K562 (cell line): ENCODE results near the gene CIAO2A. TPM values are rescaled to one million over a fixed set of nuclear protein-coding genes. Genes with fewer than 3 reads are reported as not detected.

Source experiments
- ATAC-seq: fragments of 200-7000 bp; cut with Tn5 transposase; 3 replicates; pipeline ENCODE4 v1.9.1; 2020; ENCODE audit warnings: moderate library complexity
- BruUV-seq: library from RNA; stranded (reverse); fragments of 400-500 nt; replicated peaks from 2 replicates; lab custom pipeline; 2021; lab: Mats Ljungman, UMichigan
- CTCF ChIA-PET: fragments of 300-600 bp; formaldehyde crosslinking; extraction: SDS; loops from one replicate; lab custom pipeline; 2021; ENCODE audit warnings: low intra/inter-chr PET ratio; lab: Yijun Ruan, JAX
- POLR2A ChIA-PET: fragments of 300-600, 350-650 bp; sonication (Branson Sonifier 250); formaldehyde crosslinking; extraction: SDS; loops from one replicate; lab custom pipeline; 2021; ENCODE audit warnings: antibody characterized with exemption, inconsistent platforms; lab: Yijun Ruan, JAX
- DNase-seq, 4 experiments: peaks; one replicate each; pipeline versions ENCODE4 v3.0.0 to v3.0.0-alpha.2; 2011 to 2018; ENCODE audit warnings: low spot score in 3 of 4, mixed read lengths in 3 of 4; ENCODE audit errors: extremely low read depth in 1 of 4
- FAIRE-seq: peaks from 2 replicates; lab custom pipeline; 2011; peaks lifted over from hg19 to GRCh38; lab: Jason Lieb, UNC
- H2AFZ ChIP-seq: 2 replicates; pipeline ENCODE4 v1.6.0; 2011; ENCODE audit warnings: low read depth, low read length, control low read depth, inconsistent platforms
- H3K27ac ChIP-seq: fragments of 200-600 bp; 3 replicates; pipeline ENCODE4 v1.8.0; 2011; ENCODE audit warnings: low read depth, mild to moderate bottlenecking, control low read depth, inconsistent platforms, low read length, moderate library complexity, mixed read lengths; ENCODE audit errors: extremely low read depth
- H3K27me3 ChIP-seq, 2 experiments: fragments of 300-600 bp in 1 of 2; 2 replicates in 1 of 2; 3 replicates in 1 of 2; pipeline versions ENCODE4 v1.6.0 to v1.8.0; 2011; ENCODE audit warnings: inconsistent platforms in 2 of 2, low read length in 2 of 2, mild to moderate bottlenecking in 1 of 2, mixed read lengths in 1 of 2, moderate library complexity in 1 of 2; ENCODE audit not compliant: control insufficient read depth in 2 of 2, insufficient read depth in 2 of 2
- H3K36me3 ChIP-seq: fragments of 300-600 bp; 3 replicates; pipeline ENCODE4 v1.8.0; 2011; ENCODE audit warnings: mild to moderate bottlenecking, low read length, inconsistent platforms; ENCODE audit not compliant: control insufficient read depth, insufficient read depth
- H3K4me1 ChIP-seq, 2 experiments: fragments of 200-600 bp in 1 of 2; replicated peaks in 1 of 2; 2 replicates in 1 of 2; 3 replicates in 1 of 2; pipeline versions ENCODE4 v1.5.1 to v1.8.0; 2011; ENCODE audit warnings: inconsistent platforms in 2 of 2, low read length in 2 of 2, mild to moderate bottlenecking in 1 of 2, mixed read lengths in 1 of 2, moderate library complexity in 1 of 2; ENCODE audit not compliant: control insufficient read depth in 2 of 2, insufficient read depth in 2 of 2
- H3K4me2 ChIP-seq: 2 replicates; pipeline ENCODE4 v1.6.1; 2011; ENCODE audit warnings: low read length, control low read depth, inconsistent platforms, mixed read lengths; ENCODE audit not compliant: insufficient read depth
- H3K4me3 ChIP-seq: fragments of 200-600 bp; sonication (generic), shearing (Covaris generic); 2 replicates; pipeline ENCODE4 v1.5.1; 2016; ENCODE audit warnings: control low read depth, inconsistent platforms
- H3K79me2 ChIP-seq: fragments of 200-600 bp; 3 replicates; pipeline ENCODE4 v1.8.0; 2011; ENCODE audit warnings: low read length, inconsistent platforms; ENCODE audit not compliant: control insufficient read depth, insufficient read depth
- H3K9ac ChIP-seq, 2 experiments: 2 replicates each; pipeline versions ENCODE4 v1.6.0 to v1.6.1; 2011; ENCODE audit warnings: low read depth in 2 of 2, low read length in 2 of 2, control low read depth in 1 of 2, inconsistent platforms in 1 of 2, mild to moderate bottlenecking in 1 of 2, mixed read lengths in 1 of 2; ENCODE audit not compliant: insufficient read depth in 1 of 2
- H3K9me1 ChIP-seq: one replicate; pipeline ENCODE4 v1.6.0; 2011; ENCODE audit warnings: inconsistent platforms, mild to moderate bottlenecking, low read length, moderate library complexity; ENCODE audit not compliant: control insufficient read depth, insufficient read depth
- H3K9me3 ChIP-seq: replicated peaks from 2 replicates; pipeline ENCODE4 v1.5.1; 2011; ENCODE audit warnings: low read depth, low read length, inconsistent platforms; ENCODE audit not compliant: control insufficient read depth, insufficient read depth
- H4K20me1 ChIP-seq: replicated peaks from 2 replicates; pipeline ENCODE4 v1.6.1; 2011; ENCODE audit warnings: low read length, inconsistent platforms, mixed read lengths; ENCODE audit not compliant: control insufficient read depth, insufficient read depth
- CAMTA2 ChIP-seq: fragments of 250-450 bp; sonication (Bioruptor Pico); conservative IDR thresholded peaks from 2 replicates; pipeline ENCODE4 v1.5.1; 2022
- DDX20 ChIP-seq: fragments of 450-650 bp; IDR thresholded peaks from 2 replicates; pipeline ENCODE4 v1.6.1; 2016; ENCODE audit warnings: missing genetic modification characterization, low read depth, mild to moderate bottlenecking, missing compliant biosample characterization, moderate library complexity
- FOXO4 ChIP-seq: fragments of 450-650 bp; formaldehyde crosslinking; IDR thresholded peaks from 2 replicates; pipeline ENCODE4 v1.4.0; 2020; ENCODE audit warnings: mild to moderate bottlenecking, moderate library complexity
- HEY1 ChIP-seq: fragments of 250-450 bp; sonication (Bioruptor Pico); IDR thresholded peaks from 2 replicates; pipeline ENCODE4 v1.5.0; 2020; ENCODE audit warnings: mild to moderate bottlenecking, moderate library complexity, borderline replicate concordance
- MNT ChIP-seq, 2 experiments: fragments of 450-650 bp; conservative IDR thresholded peaks; 2 replicates each; pipeline ENCODE4 v1.6.1; 2017; ENCODE audit warnings: mild to moderate bottlenecking in 2 of 2, moderate library complexity in 2 of 2
- NKRF ChIP-seq: fragments of 450-650 bp; IDR thresholded peaks from 2 replicates; pipeline ENCODE4 v1.6.1; 2016; ENCODE audit warnings: borderline replicate concordance
- PURB ChIP-seq: sonication (generic); formaldehyde crosslinking; IDR thresholded peaks from 2 replicates; pipeline ENCODE4 v1.9.0; 2021; ENCODE audit warnings: low read depth, mild to moderate bottlenecking, missing genetic modification reagents
- RBM34 ChIP-seq: fragments of 200-400 bp; formaldehyde crosslinking; IDR thresholded peaks from 2 replicates; pipeline ENCODE4 v1.6.1; 2018; ENCODE audit warnings: low read length, borderline replicate concordance; ENCODE audit not compliant: insufficient read depth
- STAT5B ChIP-seq: fragments of 250-450 bp; sonication (Bioruptor Pico); IDR thresholded peaks from 2 replicates; pipeline ENCODE4 v1.8.0; 2021; ENCODE audit warnings: mild to moderate bottlenecking, inconsistent platforms
- YY1 ChIP-seq, 3 experiments: IDR thresholded peaks; 2 replicates each; pipeline ENCODE4 v1.6.1; 2011; ENCODE audit warnings: low read length in 2 of 3, mild to moderate bottlenecking in 2 of 3, moderate library complexity in 2 of 3, borderline replicate concordance in 1 of 3, control low read depth in 1 of 3, low read depth in 1 of 3; ENCODE audit not compliant: insufficient read depth in 3 of 3, insufficient replicate concordance in 2 of 3, control insufficient read depth in 1 of 3, insufficient read length in 1 of 3; ENCODE audit errors: extremely low read depth in 1 of 3
- ZC3H8 ChIP-seq: fragments of 450-650 bp; IDR thresholded peaks from 2 replicates; pipeline ENCODE4 v1.6.1; 2017
- ZNF280A ChIP-seq: fragments of 450-650 bp; IDR thresholded peaks from 2 replicates; pipeline ENCODE4 v1.6.1; 2018; ENCODE audit warnings: mild to moderate bottlenecking, low read depth; ENCODE audit not compliant: partially characterized antibody
- ZNF695 ChIP-seq: fragments of 450-650 bp; formaldehyde crosslinking; IDR thresholded peaks from 2 replicates; pipeline ENCODE4 v1.4.0; 2020; ENCODE audit warnings: mild to moderate bottlenecking, moderate library complexity
- ZNF696 ChIP-seq: fragments of 250-450 bp; sonication (Bioruptor Pico); conservative IDR thresholded peaks from 2 replicates; pipeline ENCODE4 v1.4.0; 2020; ENCODE audit warnings: mild to moderate bottlenecking, moderate library complexity
- ZSCAN29 ChIP-seq: fragments of 450-650 bp; IDR thresholded peaks from 2 replicates; pipeline ENCODE4 v1.6.1; 2017
- WGBS: fragments of 100-300 bp; shearing (Covaris generic); methylation state at CpG from one replicate; pipeline ENCODE4 v1.1.6; 2016; ENCODE audit warnings: low coverage, mixed read lengths; ENCODE audit not compliant: insufficient coverage; ENCODE audit errors: missing lambda C conversion rate; 5-methylcytosine and 5-hydroxymethylcytosine counted together
- in situ Hi-C: fragments of 300-500 bp; cut with MboI; formaldehyde crosslinking; loops from 4 replicates; pipeline ENCODE4 v1.15.0; 2018; ENCODE audit warnings: inconsistent platforms, mixed read lengths
- intact Hi-C: fragments of 100-400 bp; cut with micrococcal nuclease; formaldehyde crosslinking; loops from 2 replicates; pipeline ENCODE4 v1.14.2; 2022
- polyA plus RNA-seq, 8 experiments: library from polyadenylated mRNA; depleted of rRNA in 4 of 8; stranded (reverse) in 5 of 8; unstranded in 3 of 8; fragments of >200 nt; fragmentation: Nextera tagmentation in 2 of 8; fragmentation: Illumina TruSeq in 1 of 8; extraction: Ambion mirVana in 2 of 8; extraction: Trizol in 1 of 8; gene quantifications; 2 replicates each; pipeline versions ENCODE4 v1.2.1 to v1.2.3, GENCODE V29; 2011 to 2014; ENCODE audit warnings: inconsistent platforms in 1 of 8, missing spikeins in 1 of 8
- total RNA-seq, 7 experiments: library from RNA; depleted of rRNA in 6 of 7; stranded (reverse); fragments of >200 nt in 6 of 7; fragmentation: Illumina TruSeq in 2 of 7; extraction: Trizol in 2 of 7; gene quantifications; 2 replicates each; pipeline versions ENCODE4 v1.2.1 to v1.2.3, GENCODE V29; 2011 to 2021; ENCODE audit warnings: low replicate concordance in 1 of 7

Gene CIAO2A
- total and polyA plus RNA-seq, 9 of the 15 experiments (the other 6 are each of a cell fraction or from before 2014, with no cell fraction given) = 161 to 429 (median 313) TPM

GRCh38 chr15:64023220-64023619 is 70.4 kb downstream of the CIAO2A start:
- no TSS peak for BruUV-seq
- Histone ChIP-seq H3K9ac (no peak overlapping the region; a peak in 1 of 4 replicates), H3K4me2 (peak overlapping the region; percentile 11), H3K9me1 (no peaks in the 10 kb centered on the region), H3K4me3 (no peak overlapping the region), H3K4me1 (peaks cover 3 to 9% of the 10 kb centered on the region in 2 experiments; a peak in 4 of 5 replicates), H3K9me3 (no peaks in the 10 kb centered on the region), H3K27ac (no peak overlapping the region), H3K27me3 (no peaks in the 10 kb centered on the region), H4K20me1 (no peaks in the 10 kb centered on the region), H2AFZ (peak overlapping the region; percentile 58), H3K36me3 (no peaks in the 10 kb centered on the region; the same call in 2 of the 3 replicates), H3K79me2 (no peaks in the 10 kb centered on the region)
- 0% methylated on average over 1 of the region's 1 CpG for WGBS
- peak; percentile 63 for ATAC-seq
- FAIRE-seq = no peak
- POLR2A ChIA-PET = interaction anchor here (0.5 to 0.9 kb wide), 3 partner anchors 9 to 745 kb away, joined by 3 read pairs; no protein-coding TSS in a partner anchor
- in situ Hi-C loops = no loop called here
- DNase-seq = peak in 2 of 4 experiments; percentile 35 to 61
- intact Hi-C loops = no loop called here
- CTCF ChIA-PET = no interaction called here
- no peak for TF ChIP-seq ZSCAN29
- no peak for TF ChIP-seq NKRF
- no peak for TF ChIP-seq RBM34
- no peak for TF ChIP-seq DDX20 (tag)
- no peak for TF ChIP-seq STAT5B (CRISPR knock-in tag)
- no peak for TF ChIP-seq ZNF696 (CRISPR knock-in tag)
- no peak for TF ChIP-seq ZNF280A
- no peak for TF ChIP-seq ZNF695 (CRISPR knock-in tag)
- TF ChIP-seq PURB (CRISPR knock-in tag) = no peak
- no peak for TF ChIP-seq FOXO4 (CRISPR knock-in tag)
- no peak for TF ChIP-seq CAMTA2 (CRISPR knock-in tag)
- no peak for TF ChIP-seq HEY1 (CRISPR knock-in tag)
- peak in 1 of 3 experiments; percentile 7 for TF ChIP-seq YY1 (IDR thresholded peaks at IDR 0.05; ENCODE audit: borderline replicate concordance in 1 of 3, control insufficient read depth in 1 of 3, extremely low read depth in 1 of 3, insufficient read depth in 3 of 3, insufficient read length in 1 of 3, insufficient replicate concordance in 2 of 3, low read depth in 1 of 3, low read length in 2 of 3)
- TF ChIP-seq MNT (conservative IDR thresholded peaks at IDR 0.05) = no peak
- TF ChIP-seq ZC3H8 = no peak
